CD4-positive, alpha-beta T cell treated with Interleukin-10 for 1 hour (primary cell): ENCODE results near the gene PLCXD3.
"Not testable (repeated sequence)": the region's sequence is repeated elsewhere in the genome, so short reads cannot be mapped to it uniquely, and the experiment has no call there.

Experiments
- DNase-seq: peaks from one replicate; pipeline ENCODE4 v3.0.0-alpha.2; 2020

The PLCXD3 gene

DNA sequence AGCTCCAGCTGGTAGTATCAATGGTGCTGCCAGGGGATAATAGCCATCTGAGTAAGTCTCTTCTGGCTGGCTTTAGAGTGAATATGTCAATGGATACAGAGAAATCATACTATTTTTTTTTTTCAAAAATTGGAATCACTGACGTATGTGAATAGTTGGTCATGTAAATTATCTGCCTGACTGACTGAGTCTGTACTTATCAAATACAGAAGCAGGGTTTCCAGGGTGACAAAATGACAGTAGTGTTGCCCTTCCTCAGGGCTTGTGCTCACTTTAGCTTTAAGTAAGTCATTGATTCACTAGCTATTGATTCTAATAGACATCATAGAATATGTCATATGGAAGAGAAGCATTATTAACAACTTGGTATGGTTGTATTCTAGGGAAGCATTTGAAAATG, 171.1 kb downstream of the PLCXD3 start:
- DNase-seq = no peak

DNA sequence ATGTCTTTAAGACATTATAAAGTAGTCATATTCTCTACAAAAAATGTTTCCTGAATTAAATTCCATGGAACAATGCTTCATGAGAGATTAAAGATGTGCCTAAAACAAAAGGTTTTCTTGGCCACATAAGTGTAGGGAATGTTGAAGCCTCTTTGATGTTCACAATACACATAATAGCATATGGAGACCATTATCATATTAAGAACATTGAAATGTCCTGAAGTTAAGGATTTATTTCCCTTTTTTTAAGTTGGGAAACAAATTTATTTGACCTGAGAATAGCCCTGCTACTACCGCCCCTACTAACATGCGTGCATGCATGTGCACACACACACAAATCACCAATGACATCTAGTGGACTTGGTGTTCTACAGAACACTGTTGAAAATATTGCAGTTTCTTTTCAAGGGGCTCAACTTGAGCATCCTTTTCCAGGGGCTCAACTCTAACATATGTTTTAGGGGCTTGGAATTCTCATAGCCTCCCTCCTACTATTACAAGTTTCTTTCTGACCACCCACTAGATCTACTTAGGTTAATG, 172.2 kb downstream of the PLCXD3 start:
- DNase-seq = no peak

DNA sequence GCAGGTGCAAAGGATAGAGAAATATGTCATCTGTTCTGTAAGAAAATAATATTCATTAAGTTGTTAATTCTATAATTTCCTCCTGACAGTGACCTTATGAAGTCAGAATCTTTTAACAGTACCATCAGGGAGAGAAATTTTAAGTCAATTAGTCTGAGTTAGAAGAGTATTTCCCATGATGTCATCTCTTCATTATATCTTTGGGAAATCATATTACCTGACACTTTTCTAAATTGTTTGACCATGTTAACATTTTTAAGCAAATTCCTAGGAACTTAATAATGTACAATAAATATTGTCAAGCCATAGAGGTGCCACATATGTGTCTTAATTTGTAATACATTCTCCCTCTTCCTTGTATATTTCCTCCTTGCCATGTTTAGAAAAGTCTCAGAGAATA, 172.7 kb downstream of the PLCXD3 start:
- DNase-seq = no peak

DNA sequence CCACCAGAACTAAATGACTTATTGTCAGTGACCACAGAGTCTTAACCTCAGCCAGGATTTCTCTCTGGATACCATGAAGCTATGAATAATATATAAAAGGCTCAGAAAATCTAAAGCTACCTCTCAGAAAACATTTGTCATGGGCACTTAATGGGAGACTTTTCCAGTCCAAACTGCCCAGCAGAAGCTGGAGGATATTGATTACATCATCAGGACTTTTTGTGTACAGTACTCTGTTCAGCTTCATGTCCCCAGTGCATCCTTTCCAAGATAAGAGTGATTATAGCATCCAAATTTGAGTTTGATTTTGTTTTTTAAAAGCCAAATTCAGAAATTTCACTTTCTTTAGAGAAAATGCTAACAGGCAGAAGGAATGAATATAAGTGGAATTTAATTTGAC, 173.2 kb downstream of the PLCXD3 start:
- no peak for DNase-seq

DNA sequence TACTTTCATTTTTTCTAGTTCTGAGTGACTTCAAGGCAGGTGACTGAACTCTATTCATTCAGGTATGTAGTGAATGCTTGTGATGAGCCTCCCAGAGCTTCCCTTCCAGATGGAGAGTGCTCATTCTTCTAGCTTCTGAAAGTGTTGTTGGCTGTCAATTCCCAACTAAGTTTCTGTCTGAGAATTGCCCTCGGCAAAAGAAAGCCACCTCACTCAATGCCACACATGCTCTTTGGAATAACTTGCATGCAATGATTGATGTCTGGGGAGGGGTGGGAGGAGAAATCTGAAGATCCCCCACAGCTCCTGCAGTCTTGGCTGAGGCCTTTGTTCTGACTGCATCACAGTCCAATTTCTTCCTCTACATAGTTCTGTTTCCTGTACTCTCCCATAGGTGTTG, 173.9 kb downstream of the PLCXD3 start:
- no peak for DNase-seq

DNA sequence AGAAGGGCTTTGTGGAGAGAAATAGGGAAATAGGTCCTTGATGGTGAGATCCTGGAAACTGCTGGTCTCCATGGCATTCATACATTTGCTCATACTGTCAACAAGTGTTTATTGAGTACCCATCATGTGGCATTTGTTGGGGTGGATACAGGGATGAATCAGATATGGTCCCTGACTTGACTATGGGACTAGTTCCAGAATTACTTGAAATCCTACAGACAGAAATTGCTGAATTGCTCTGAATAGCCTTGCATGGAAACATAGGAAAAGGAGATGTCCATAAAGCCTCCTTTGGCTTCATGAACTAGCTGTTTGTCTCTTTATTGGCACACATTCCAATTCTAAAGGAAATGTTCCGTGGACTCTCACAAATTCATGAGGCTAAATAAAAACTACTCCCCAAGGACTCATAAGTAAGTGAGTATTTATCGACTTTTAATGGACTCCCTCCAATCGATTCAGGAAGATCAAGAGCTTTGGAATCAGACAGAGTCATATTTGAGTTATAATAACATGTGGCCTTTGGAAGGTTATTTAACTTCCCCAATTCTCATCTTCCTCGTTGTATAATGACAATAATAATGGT, 174.7 kb downstream of the PLCXD3 start:
- DNase-seq = no peak

DNA sequence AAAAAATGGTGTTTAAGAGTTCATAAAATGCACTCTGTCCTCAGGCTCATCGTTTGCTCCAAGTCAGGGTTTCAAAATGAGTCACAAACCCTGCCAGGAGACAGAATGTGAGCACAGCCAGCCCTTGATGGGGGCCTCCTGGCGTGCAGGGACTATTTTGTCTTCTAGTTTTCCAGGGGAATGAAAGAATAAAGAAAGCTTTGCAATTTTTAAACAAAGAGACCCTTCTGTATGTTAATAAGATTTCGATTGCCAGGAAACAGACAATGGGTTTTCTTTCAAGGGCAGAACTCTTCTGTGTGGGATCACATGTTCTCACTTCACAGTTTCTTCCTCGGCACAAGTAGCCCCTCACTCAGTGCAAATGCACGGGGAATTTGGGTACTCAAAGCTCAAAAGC, 175.6 kb downstream of the PLCXD3 start:
- DNase-seq = no peak

DNA sequence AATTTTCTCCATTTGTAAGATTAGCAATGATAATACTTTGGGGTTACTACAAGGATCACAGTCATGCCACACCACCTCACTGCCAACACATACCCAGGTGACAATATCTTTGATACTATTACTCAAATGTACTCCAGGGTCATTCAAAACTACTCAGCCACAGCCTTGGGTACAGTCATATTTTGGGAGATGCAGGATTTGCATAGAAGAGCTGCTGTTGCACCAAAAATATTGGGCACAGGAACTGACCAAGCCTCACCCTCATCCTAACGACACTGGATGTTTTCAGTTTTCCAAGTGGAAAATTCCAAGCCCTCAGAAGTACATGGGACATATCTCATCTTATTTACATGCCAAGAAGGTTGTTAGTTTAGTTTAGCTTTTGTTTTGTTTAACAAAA, 176.2 kb downstream of the PLCXD3 start:
- no peak for DNase-seq

DNA sequence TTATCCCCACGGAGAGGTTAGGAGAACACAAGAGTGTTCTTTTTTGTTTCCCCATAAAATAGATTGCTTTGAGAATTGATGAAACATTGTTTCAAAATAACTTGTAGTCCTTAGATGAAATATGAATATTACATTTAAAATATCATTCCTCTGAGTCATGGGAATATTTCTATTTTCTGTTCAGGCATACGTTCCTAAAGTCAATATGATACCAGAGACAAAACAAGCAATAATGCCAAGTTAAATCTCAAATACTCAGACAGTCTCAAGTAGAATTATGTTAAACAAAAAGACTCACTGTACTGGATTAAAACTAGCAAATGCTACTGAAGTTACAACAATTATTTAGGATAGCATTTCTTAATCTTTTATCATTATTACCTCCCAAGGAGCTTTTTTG, 185.3 kb downstream of the PLCXD3 start:
- no peak for DNase-seq

DNA sequence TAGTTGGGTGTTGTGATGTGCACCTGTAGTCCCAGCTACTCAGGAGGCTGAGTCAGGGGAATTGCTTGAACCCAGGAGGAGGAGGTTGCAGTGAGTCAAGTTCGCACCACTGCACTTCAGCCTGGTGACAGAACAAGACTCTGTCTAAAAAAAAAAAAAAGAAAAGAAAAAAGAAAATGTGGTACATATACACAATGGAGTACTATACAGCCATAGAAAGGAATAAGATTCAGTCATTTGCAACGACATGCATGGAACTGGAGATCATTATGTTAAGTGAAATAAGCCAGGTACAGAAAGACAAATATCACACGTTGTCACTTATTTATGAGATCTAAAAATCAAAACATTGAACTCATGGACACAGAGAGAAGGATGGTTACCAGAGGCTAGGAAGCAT, 187.6 kb downstream of the PLCXD3 start:
- DNase-seq = not testable (repeated sequence)

DNA sequence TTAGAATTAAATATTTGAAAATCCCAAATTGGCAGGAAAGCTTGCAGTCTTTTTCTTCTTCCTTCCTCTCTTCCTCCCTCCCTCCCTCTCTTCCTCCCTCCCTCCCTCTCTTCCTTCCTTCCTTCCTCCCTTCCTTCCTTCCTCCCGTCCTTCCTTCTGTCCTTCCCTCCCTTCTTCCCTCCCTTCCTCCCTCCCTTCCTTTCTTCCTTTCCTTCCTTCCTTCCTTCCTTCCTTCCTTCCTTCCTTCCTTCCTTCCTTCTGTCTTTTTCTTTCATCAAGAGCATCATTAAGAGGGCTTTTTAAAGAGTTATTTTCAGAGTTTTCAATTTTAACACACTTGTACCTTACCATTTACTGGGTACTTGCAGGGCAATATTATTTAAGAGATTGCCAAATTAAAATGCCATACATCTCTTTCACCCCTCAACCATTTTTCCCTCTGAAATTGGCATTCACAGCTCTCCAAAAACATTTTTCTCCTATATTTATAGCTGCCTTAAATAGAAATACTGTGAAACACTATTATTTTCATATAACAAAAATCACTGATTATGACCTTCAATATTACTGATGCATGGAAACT, 197.8 kb downstream of the PLCXD3 start:
- no peak for DNase-seq

DNA sequence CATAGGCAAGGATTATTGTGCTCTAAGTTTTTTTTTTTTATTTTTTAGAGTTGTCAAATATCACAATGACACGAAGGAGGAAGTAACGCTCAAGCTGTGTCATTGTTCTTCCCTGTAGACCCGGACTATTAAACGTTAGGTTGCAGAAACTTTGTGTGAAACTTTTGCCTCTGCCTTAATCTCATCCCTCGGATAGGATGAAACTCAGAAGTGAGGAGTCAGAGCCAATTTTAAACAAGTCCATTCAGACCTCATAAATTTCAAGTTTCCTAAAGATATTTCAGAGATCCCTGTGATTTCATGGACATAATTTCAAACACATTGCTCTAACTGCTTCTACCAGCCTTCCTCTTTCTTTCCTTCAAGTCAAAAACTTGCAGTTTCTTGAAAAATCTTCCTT, 198.3 kb downstream of the PLCXD3 start:
- DNase-seq = no peak

DNA sequence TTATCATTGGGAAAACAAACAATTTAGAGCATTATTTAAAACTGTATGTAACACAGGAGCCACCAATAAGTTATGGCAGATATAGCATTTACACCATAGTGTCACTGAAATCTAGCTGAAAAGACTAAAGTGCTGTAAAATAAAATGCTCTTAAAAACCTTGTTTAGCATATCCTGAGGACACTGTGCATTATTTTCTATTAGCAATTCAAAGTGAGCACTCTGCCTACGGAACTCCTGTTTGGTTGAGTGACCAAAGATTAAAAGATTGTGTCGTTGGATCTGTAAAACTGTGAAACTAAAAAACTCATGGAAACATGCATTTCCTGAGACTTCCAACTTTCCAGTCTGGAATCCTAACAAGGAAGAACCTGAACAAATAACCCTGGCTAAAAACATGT, 201.1 kb downstream of the PLCXD3 start:
- DNase-seq = no peak

DNA sequence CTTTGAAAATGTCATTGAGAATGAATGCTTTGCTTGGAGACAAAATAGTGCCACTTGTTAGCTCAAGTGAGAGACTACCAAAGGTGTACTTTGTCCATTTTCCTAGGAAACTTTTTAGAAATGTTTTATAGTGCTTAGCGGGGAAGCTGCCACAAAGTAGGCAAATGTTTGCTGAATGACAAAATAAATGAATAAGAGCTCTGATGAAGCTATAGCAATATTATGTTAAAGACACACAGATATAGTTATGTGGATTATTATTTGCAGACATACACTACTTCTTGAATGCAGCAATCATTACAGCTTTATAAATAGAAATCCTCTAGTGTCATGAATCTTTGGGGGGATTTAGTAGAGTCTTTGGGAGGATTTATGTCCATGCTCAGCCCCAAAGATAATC, 204.4 kb downstream of the PLCXD3 start:
- no peak for DNase-seq

DNA sequence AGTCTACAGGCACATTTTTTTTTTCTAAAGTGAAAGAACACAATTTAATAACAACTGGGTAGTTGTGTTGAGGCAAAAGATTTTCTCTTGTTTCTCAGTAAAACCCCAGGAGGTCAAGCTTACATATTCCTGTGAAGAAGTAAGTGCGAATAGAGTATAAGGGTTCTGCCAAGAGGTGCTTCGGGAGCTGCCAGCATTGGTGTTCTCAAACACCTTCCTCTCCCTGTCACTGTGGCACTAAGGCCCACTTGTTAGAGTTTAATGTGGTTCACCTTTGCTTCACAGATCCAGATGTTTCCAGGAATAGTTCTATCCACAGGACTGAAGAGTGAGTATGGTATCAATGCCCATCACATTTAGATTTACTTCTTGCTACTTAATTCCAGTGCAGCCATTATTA, 205.3 kb downstream of the PLCXD3 start:
- no peak for DNase-seq

DNA sequence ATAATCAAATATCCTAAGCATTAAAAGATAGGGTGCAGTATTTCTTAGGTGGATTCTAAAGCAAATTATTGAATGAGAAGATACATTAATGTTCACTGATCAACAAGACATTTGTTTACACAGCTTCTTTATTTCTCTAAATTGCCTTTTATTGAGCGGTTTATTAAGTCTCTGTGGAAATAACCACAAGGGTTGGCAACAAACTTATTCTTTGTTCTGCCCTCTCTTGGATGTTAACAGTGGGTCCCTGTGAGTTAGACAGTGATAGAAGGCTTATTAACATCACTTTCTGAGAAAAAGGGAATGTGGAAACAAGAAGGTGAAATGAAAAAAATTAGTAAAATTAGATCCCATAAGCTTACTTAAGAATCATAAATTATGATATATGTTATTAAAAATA, 214.3 kb downstream of the PLCXD3 start:
- no peak for DNase-seq

DNA sequence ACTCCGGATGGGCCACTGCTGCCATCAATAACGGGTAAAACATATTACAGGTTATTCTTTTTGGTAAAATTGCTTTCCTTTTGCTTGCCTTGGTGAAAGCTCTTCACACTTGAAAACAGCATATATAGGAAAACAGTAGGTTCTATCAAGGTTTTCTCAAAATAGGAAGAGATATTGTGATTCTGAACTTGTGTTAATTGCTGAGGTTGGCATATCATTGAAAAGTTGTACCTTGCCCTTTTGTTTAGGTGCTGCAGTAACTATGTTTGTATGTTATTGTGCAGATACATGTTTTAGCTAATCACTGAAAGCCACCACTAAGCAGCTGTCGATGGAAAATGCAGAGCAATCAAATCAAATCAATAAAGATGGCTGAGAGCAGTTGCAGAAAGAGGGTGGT, 219.1 kb downstream of the PLCXD3 start:
- no peak for DNase-seq

DNA sequence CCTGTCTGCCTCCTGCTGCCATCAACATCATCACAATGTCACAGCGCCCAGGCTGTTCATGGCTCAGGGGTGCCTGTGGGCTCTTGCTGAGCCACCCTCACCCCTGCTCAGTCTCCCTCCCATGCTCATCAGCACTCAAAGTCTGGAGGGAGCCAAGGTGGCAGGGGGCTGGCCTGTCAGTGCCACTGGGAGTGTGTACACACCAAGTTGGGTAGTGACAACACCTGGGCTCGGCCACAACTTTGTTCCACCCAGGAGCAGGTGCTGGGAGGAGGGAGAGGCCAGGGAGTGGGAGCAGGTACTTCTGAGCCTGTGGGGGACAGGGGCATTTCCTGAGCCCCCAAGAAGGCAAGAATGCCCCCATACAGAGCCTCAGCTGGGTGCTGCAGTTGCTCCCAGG, 219.6 kb downstream of the PLCXD3 start:
- no peak for DNase-seq

DNA sequence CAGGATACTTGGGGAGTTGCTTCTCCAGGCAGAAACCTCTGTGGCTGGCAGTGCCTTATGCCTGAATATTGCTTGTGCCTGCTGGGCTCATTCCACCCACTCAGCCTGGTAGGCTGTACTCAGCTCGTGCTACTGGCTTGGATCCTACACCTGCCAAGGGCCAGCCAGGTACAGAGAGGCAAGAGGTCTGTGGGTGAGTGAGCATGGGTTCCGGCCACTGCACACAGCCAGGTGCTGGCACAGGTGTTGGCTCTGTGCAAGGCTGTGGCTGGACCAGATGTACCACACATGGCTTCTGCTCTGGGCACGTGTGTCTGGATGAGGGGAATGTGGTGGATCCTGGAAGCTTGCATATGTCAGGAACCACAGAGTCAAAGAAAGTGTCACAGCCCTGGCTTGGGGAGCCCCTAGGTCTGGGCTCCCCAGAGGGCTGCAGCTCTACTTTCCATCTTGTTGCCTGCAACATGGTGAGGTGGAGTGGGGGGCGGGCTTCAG, 220.4 kb downstream of the PLCXD3 start:
- no peak for DNase-seq

DNA sequence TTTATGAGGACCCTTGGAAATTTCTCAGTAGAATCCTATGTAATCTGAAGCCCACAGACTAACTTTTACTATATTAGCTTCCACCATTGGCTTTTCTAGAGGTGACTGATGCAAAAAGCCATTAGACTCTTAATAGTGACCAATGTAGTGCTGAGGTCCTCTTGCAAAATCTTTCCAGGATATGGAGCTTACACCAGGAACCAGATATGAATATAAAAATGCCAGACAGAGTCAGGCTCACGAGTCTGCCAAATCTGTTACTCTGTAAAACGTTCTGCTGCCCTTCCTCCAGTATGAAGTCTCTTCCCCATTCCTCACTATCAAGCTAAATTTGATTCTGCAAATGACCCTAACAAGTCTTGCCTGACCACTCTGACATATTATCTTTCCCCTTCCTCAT, 223.7 kb downstream of the PLCXD3 start:
- no peak for DNase-seq

DNA sequence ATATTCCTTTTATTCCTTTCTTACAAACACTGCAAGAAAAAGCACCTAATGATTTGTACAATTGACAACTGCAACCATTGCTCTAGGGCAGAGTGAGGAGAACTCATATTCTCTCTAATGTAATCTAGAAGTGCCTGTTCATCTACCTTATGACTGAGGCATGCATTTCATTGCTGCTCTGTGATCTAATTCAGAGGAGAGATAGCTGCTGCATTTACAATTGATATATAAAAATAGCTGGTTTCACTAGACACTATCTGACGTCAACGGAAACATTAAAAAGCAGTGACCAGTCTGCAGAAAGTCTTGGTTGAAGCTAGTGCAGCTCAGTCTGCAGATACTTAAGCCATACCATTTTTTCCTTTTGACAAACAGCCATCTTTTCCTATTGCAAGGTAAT, 224.2 kb downstream of the PLCXD3 start:
- no peak for DNase-seq

DNA sequence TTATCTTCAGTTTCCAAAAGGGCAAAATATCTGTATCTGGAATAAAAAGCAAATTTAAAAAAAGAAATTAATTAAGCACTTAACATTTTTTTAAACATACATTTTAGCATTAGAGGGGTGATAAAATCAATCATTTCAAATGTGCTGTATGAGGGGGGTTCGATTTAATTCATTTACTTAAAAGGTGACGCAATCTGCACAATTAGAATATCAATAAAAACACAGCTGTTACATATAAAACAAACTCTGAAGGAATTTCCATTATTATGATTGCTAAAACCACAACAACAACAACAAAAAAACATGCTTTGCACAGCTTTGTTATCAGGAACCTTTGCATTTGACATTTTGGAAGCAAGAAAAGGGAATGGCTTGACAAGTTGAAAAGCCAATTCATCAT, 225.5 kb downstream of the PLCXD3 start:
- DNase-seq = no peak

DNA sequence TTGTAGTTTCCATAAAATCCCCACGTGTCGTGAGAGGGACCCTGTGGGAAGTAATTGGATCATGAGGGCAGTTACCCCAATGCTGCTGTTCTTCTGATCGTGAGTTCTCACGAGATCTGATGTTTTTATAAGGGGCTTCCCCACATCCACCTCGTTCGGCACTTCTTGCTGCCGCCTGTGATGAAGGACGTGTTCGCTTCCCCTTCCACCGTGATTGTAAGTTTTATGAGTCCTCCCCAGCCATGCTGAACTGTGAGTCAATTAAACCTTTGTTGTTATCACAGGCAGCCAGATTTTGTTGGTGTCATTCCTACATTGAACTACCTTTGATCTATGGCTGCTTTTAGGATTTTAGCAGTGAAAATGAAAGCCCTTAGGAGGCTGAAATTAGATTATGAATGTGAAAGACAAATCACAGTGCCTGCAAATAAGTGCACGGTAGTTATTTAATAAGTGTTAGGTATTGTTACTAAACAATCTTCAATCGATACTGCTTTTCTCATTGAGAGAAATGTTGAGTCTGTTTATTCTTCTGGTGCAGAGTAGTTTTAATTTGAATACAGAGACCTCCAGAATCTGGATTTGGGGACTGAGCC, 229.1 kb downstream of the PLCXD3 start:
- no peak for DNase-seq

DNA sequence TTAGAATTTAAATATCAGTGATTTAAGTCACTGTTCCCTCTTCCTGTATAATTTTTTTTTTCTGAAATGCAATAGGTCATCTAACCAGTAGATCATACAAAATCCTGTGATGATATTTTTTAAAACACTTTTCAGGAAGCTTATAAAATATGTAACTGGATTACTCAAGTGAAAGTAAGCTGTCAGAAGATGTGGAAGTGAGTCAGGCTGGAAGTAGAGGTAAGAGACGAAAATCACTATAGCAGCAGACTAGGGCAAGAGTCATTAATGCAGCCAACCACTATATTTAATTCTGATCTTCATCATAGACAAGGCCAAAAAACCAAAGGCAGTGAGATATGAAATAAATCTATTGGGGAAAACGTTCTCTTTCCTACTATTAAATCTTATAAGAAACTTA, 231.4 kb downstream of the PLCXD3 start:
- DNase-seq = no peak
